ENCODE measurements around the gene PTRH1. TPM values are rescaled to one million over a fixed set of nuclear protein-coding genes. Genes with fewer than 3 reads are reported as not detected.
A peak's percentile ranks its signal among the peaks of the same experiment; 100 is the strongest.

PTRH1 gene
- total and polyA plus RNA-seq, 10 of the 15 experiments (the other 5 are each of a cell fraction or from before 2014, with no cell fraction given), result 0.69 to 38.4 (median 10.2) TPM

- TF ChIP-seq BMI1 (IDR thresholded peaks at IDR 0.05; ENCODE audit: borderline replicate concordance), result peak; percentile 49; the same call in 1 of the 2 replicates
- peak; percentile 36; the same call in 1 of the 2 replicates for TF ChIP-seq RELB (IDR thresholded peaks at IDR 0.05; ENCODE audit: low read depth)
- no peak for TF ChIP-seq ELK1 (IDR thresholded peaks at IDR 0.05; ENCODE audit: low read depth, low read length)
- TF ChIP-seq POU2F2 (IDR thresholded peaks at IDR 0.05; ENCODE audit: borderline replicate concordance, low read depth, low read length), result no peak; the same call in 2 of the 3 replicates
- no peak for TF ChIP-seq MTA2 (IDR thresholded peaks at IDR 0.05; ENCODE audit: low read depth)
- TF ChIP-seq FOXM1 (IDR thresholded peaks at IDR 0.05; ENCODE audit: low read depth, low read length), result no peak
- TF ChIP-seq ZNF24 (IDR thresholded peaks at IDR 0.05), result no peak
- TF ChIP-seq BRCA1 (IDR thresholded peaks at IDR 0.05; ENCODE audit: low read depth, low read length), result no peak
- TF ChIP-seq NR2C2 (IDR thresholded peaks at IDR 0.05; ENCODE audit: borderline replicate concordance, control insufficient read depth, insufficient read length, low read depth), result no peak
- TF ChIP-seq EED (IDR thresholded peaks at IDR 0.05; ENCODE audit: low read depth), result no peak
- TF ChIP-seq CHD4 (IDR thresholded peaks at IDR 0.05), result no peak
- TF ChIP-seq ASH2L (IDR thresholded peaks at IDR 0.05; ENCODE audit: borderline replicate concordance, low read depth), result no peak
- no peak for TF ChIP-seq TAF1 (IDR thresholded peaks at IDR 0.05; ENCODE audit: borderline replicate concordance, low read depth, low read length)
- no peak for TF ChIP-seq REST (IDR thresholded peaks at IDR 0.05; ENCODE audit: low read depth, low read length)
- TF ChIP-seq USF1 (IDR thresholded peaks at IDR 0.05; ENCODE audit: borderline replicate concordance, extremely low read length, insufficient read depth, low read depth, low read length), result no peak
- TF ChIP-seq GATAD2B (conservative IDR thresholded peaks at IDR 0.05; ENCODE audit: low read depth), result peak; percentile 85; the same call in 1 of the 2 replicates
- no peak for TF ChIP-seq IKZF2 (IDR thresholded peaks at IDR 0.05)
- TF ChIP-seq MTA3 (IDR thresholded peaks at IDR 0.05; ENCODE audit: borderline replicate concordance, low read length), result no peak
- TF ChIP-seq YY1 (IDR thresholded peaks at IDR 0.05; ENCODE audit: low read depth, low read length), result peak; percentile 100
Measured at GRCh38 chr9:127715470-127716337, at the start of gene PTRH1, which contains the start of gene TTC16 (continued).

Data from GM12878 (cell line).